GM19035 (cell line): ENCODE data around the gene MYBPHL.
"Not testable (repeated sequence)": the region's sequence is repeated elsewhere in the genome, so short reads cannot be mapped to it uniquely, and the experiment has no call there.

ENCODE experiments used
- ATAC-seq: cut with Tn5 transposase; IDR thresholded peaks from one replicate; pipeline ENCODE4 v1.9.1; 2021; ENCODE audit not compliant: unreplicated experiment

MYBPHL gene

GRCh38 chr1:109307274-109308021 lies 637 bp upstream of the MYBPHL start:
- ATAC-seq: no peak

- ATAC-seq: not testable (repeated sequence)
Observed at GRCh38 chr1:109305991-109306390, 820 bp downstream of the MYBPHL start.

GRCh38 chr1:109304226-109304920 lies 2.4 kb downstream of the MYBPHL start:
- no peak for ATAC-seq

- no peak for ATAC-seq
Observed at GRCh38 chr1:109301874-109302273, 4.9 kb downstream of the MYBPHL start.

- no peak for ATAC-seq
Observed at GRCh38 chr1:109300650-109301151, 6.1 kb downstream of the MYBPHL start.

- ATAC-seq: no peak
Observed at GRCh38 chr1:109299558-109300343, 7.1 kb downstream of the MYBPHL start.

- ATAC-seq: no peak
Observed at GRCh38 chr1:109298666-109299557, 7.9 kb downstream of the MYBPHL start.

- ATAC-seq: no peak
Observed at GRCh38 chr1:109296782-109297181, 10.0 kb downstream of the MYBPHL start.

- ATAC-seq: no peak
Observed at GRCh38 chr1:109295712-109296415, 10.9 kb downstream of the MYBPHL start.

- ATAC-seq: no peak
Observed at GRCh38 chr1:109294481-109294880, 12.3 kb downstream of the MYBPHL start.

GRCh38 chr1:109293026-109293425 lies 13.8 kb downstream of the MYBPHL start:
- ATAC-seq: no peak

GRCh38 chr1:109292364-109292763 lies 14.4 kb downstream of the MYBPHL start:
- no peak for ATAC-seq

- ATAC-seq: no peak
Observed at GRCh38 chr1:109290998-109291397, 15.8 kb downstream of the MYBPHL start.

- no peak for ATAC-seq
Observed at GRCh38 chr1:109290137-109290536, 16.7 kb downstream of the MYBPHL start.

- not testable (repeated sequence) for ATAC-seq
Observed at GRCh38 chr1:109286762-109287161, 20.0 kb downstream of the MYBPHL start.

- no peak for ATAC-seq
Observed at GRCh38 chr1:109283748-109284600, 22.8 kb downstream of the MYBPHL start.

- peak; percentile 96 for ATAC-seq
Observed at GRCh38 chr1:109282952-109283747, 23.7 kb downstream of the MYBPHL start, which contains the start of gene PSRC1. PSRC1 (minus strand) TSS chr1:109283145.

GRCh38 chr1:109282497-109282951 lies 24.3 kb downstream of the MYBPHL start:
- no peak for ATAC-seq
